CD14-positive monocyte (primary cell): ENCODE measurements around the gene ATG9B. TPM values are rescaled to one million over a fixed set of nuclear protein-coding genes. Genes with fewer than 3 reads are reported as not detected.
A peak's percentile ranks its signal among the peaks of the same experiment; 100 is the strongest.

Experiments used
- DNase-seq, 3 donors: peaks; one replicate each; pipeline ENCODE4 v3.0.0-alpha.2; 2011 to 2022
- H2AFZ ChIP-seq: 2 replicates; pipeline ENCODE4 v1.6.0; 2012; ENCODE audit warnings: mild to moderate bottlenecking, low read depth, low read length, inconsistent platforms; ENCODE audit not compliant: insufficient read depth, poor library complexity, severe bottlenecking
- H3K27ac ChIP-seq, 2 donors: 1 replicate in 1 of 2; 2 replicates in 1 of 2; pipeline ENCODE4 v1.5.1; 2012 to 2013; ENCODE audit warnings: low read length in 2 of 2, control low read depth in 1 of 2, inconsistent platforms in 1 of 2, low read depth in 1 of 2, mild to moderate bottlenecking in 1 of 2
- H3K27me3 ChIP-seq, 2 donors: one replicate each; pipeline versions ENCODE4 v1.6.0 to v1.6.1; 2011 to 2013; ENCODE audit warnings: low read length in 2 of 2; ENCODE audit not compliant: control insufficient read depth in 2 of 2, insufficient read depth in 2 of 2
- H3K36me3 ChIP-seq, 2 donors: replicated peaks in 1 of 2; 1 replicate in 1 of 2; 2 replicates in 1 of 2; pipeline versions ENCODE4 v1.5.1 to v1.6.1; 2012 to 2013; ENCODE audit warnings: low read length in 2 of 2, control low read depth in 1 of 2, inconsistent platforms in 1 of 2, mild to moderate bottlenecking in 1 of 2; ENCODE audit not compliant: insufficient read depth in 2 of 2, control insufficient read depth in 1 of 2
- H3K4me1 ChIP-seq, 2 donors: 1 replicate in 1 of 2; 2 replicates in 1 of 2; pipeline versions ENCODE4 v1.5.1 to v1.6.1; 2012 to 2013; ENCODE audit warnings: low read length in 2 of 2, control low read depth in 1 of 2, inconsistent platforms in 1 of 2, mild to moderate bottlenecking in 1 of 2, moderate library complexity in 1 of 2; ENCODE audit not compliant: insufficient read depth in 2 of 2, control insufficient read depth in 1 of 2
- H3K4me2 ChIP-seq: replicated peaks from 2 replicates; pipeline ENCODE3; 2012; ENCODE audit warnings: low read length, moderate library complexity, mild to moderate bottlenecking; ENCODE audit not compliant: poor library complexity, severe bottlenecking; ENCODE audit errors: extremely low read depth
- H3K4me3 ChIP-seq, 3 experiments: fragments of 200-600 bp in 1 of 3; sonication (generic) in 1 of 3; replicated peaks in 1 of 3; 1 replicate in 2 of 3; 2 replicates in 1 of 3; pipeline ENCODE4 v1.5.1; 2011 to 2013; ENCODE audit warnings: low read length in 3 of 3, mild to moderate bottlenecking in 3 of 3, control low read depth in 2 of 3, low read depth in 2 of 3, inconsistent platforms in 1 of 3, moderate library complexity in 1 of 3
- H3K79me2 ChIP-seq: 2 replicates; pipeline ENCODE4 v1.6.0; 2012; ENCODE audit warnings: mild to moderate bottlenecking, control low read depth, inconsistent platforms, low read length, moderate library complexity; ENCODE audit not compliant: insufficient read depth
- H3K9ac ChIP-seq: 2 replicates; pipeline ENCODE4 v1.6.0; 2017; ENCODE audit warnings: low read length, mild to moderate bottlenecking; ENCODE audit not compliant: insufficient read depth, poor library complexity, severe bottlenecking
- H3K9me3 ChIP-seq, 2 donors: replicated peaks in 1 of 2; 1 replicate in 1 of 2; 2 replicates in 1 of 2; pipeline versions ENCODE4 v1.5.1 to v1.6.1; 2012 to 2013; ENCODE audit warnings: low read length in 2 of 2, control low read depth in 1 of 2; ENCODE audit not compliant: control insufficient read depth in 1 of 2, insufficient read depth in 1 of 2
- H4K20me1 ChIP-seq: 2 replicates; pipeline ENCODE4 v1.6.0; 2012; ENCODE audit warnings: mild to moderate bottlenecking, low read length, control low read depth, moderate library complexity; ENCODE audit not compliant: insufficient read depth
- H3K27ac Mint-ChIP-seq, 7 donors: one replicate each; pipeline ENCODE4 v1.8.0; 2020; ENCODE audit warnings: mild to moderate bottlenecking in 7 of 7, mixed read lengths in 7 of 7, moderate library complexity in 6 of 7, inconsistent platforms in 2 of 7
- H3K27me3 Mint-ChIP-seq, 3 donors: one replicate each; pipeline ENCODE4 v1.8.0; 2021 to 2022; ENCODE audit warnings: low read depth in 3 of 3, mild to moderate bottlenecking in 3 of 3, mixed read lengths in 3 of 3, moderate library complexity in 3 of 3, inconsistent platforms in 1 of 3
- H3K36me3 Mint-ChIP-seq, 2 donors: one replicate each; pipeline ENCODE4 v1.8.0; 2020; ENCODE audit warnings: mixed read lengths in 2 of 2, inconsistent platforms in 1 of 2, mild to moderate bottlenecking in 1 of 2
- H3K4me1 Mint-ChIP-seq: one replicate; pipeline ENCODE4 v1.8.0; 2020; ENCODE audit warnings: mild to moderate bottlenecking, mixed read lengths
- H3K4me3 Mint-ChIP-seq, 2 donors: one replicate each; pipeline ENCODE4 v1.8.0; 2020; ENCODE audit warnings: mild to moderate bottlenecking in 2 of 2, mixed read lengths in 2 of 2, moderate library complexity in 1 of 2
- H3K9me3 Mint-ChIP-seq, 7 donors: one replicate each; pipeline ENCODE4 v1.8.0; 2020 to 2022; ENCODE audit warnings: mixed read lengths in 7 of 7, mild to moderate bottlenecking in 6 of 7, moderate library complexity in 6 of 7, inconsistent platforms in 2 of 7
- WGBS: methylation state at CpG from one replicate; pipeline ENCODE4 v1.1.5; 2013; ENCODE audit warnings: missing lambda C conversion rate; ENCODE audit not compliant: insufficient coverage; 5-methylcytosine and 5-hydroxymethylcytosine counted together
- intact Hi-C, 2 donors: fragments of 100-400 bp; cut with micrococcal nuclease; formaldehyde crosslinking; loops; one replicate each; pipeline versions ENCODE4 v1.15.0 to v1.15.1; 2023
- polyA plus RNA-seq, 3 donors: library from polyadenylated mRNA; depleted of rRNA in 1 of 3; unstranded in 2 of 3; stranded (reverse) in 1 of 3; fragments of 300-500 nt in 2 of 3; fragments of >200 nt in 1 of 3; fragmentation: Illumina TruSeq in 2 of 3; gene quantifications; 1 replicate in 2 of 3; 2 replicates in 1 of 3; pipeline ENCODE4 v1.2.3, GENCODE V29; 2012 to 2021
- TF ChIP-seq, protein P1 (sequence below): fragments of 200-600 bp; IDR thresholded peaks from one replicate; pipeline ENCODE4 v1.8.0; 2022; ENCODE audit warnings: antibody characterized with exemption, mild to moderate bottlenecking

The ATG9B gene
- polyA plus RNA-seq, 3 donors: 0.21 to 0.30 TPM; not detected in 1

DNA sequence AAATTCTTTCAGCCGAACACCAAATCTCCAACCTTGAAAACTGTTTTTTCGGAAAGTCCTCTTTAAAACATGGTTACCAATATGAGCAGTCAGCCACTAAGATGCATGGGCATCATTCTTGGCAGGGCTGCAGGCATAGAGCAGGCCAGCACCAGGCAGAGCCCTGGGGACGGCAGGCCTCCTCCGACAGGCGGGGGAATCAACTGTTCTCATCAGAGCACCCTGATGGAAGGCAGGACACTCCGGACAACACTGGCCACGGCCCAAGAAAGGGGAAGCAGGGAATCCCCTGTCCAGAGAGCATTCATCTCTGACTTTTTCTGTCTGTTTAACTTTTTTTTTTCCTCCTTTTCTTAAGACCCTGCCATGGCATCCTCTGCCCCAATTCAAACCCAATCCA lies 34.8 kb downstream of the ATG9B start:
- H3K27ac Mint-ChIP-seq: peak overlapping the region in 2 of 7 donors; percentile 44 to 59
- TF ChIP-seq, protein P1, sequence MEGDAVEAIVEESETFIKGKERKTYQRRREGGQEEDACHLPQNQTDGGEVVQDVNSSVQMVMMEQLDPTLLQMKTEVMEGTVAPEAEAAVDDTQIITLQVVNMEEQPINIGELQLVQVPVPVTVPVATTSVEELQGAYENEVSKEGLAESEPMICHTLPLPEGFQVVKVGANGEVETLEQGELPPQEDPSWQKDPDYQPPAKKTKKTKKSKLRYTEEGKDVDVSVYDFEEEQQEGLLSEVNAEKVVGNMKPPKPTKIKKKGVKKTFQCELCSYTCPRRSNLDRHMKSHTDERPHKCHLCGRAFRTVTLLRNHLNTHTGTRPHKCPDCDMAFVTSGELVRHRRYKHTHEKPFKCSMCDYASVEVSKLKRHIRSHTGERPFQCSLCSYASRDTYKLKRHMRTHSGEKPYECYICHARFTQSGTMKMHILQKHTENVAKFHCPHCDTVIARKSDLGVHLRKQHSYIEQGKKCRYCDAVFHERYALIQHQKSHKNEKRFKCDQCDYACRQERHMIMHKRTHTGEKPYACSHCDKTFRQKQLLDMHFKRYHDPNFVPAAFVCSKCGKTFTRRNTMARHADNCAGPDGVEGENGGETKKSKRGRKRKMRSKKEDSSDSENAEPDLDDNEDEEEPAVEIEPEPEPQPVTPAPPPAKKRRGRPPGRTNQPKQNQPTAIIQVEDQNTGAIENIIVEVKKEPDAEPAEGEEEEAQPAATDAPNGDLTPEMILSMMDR: no peak
- intact Hi-C loops: loop anchor here (5.0 to 10.0 kb wide), 2 partner anchors 205 to 212 kb away; no protein-coding TSS in a partner anchor
- H3K9me3 ChIP-seq: peaks cover 10 to 16% of the 10 kb centered on the region in 2 donors
- no peak overlapping the region for H3K9ac ChIP-seq
- peaks cover 33% of the 10 kb centered on the region for H3K4me1 Mint-ChIP-seq
- H2AFZ ChIP-seq: no peak overlapping the region
- 66% methylated on average over 3 of the region's 7 CpGs for WGBS
- H3K4me1 ChIP-seq: peaks cover 16 to 23% of the 10 kb centered on the region in 2 donors
- peak overlapping the region in 1 of 2 donors; percentile 1 for H3K4me3 Mint-ChIP-seq
- H3K9me3 Mint-ChIP-seq: peaks cover 12 to 26% (median 20%) of the 10 kb centered on the region in 7 donors
- no peak overlapping the region for H3K27ac ChIP-seq
- H3K36me3 Mint-ChIP-seq: peaks cover 0 to 4% of the 10 kb centered on the region in 2 donors
- no peaks in the 10 kb centered on the region for H4K20me1 ChIP-seq
- H3K36me3 ChIP-seq: no peaks in the 10 kb centered on the region
- H3K4me2 ChIP-seq: no peak overlapping the region
- peaks cover 0 to 25% of the 10 kb centered on the region in 2 donors for H3K27me3 ChIP-seq
- peak in 1 of 3 donors; percentile 19 for DNase-seq
- no peaks in the 10 kb centered on the region for H3K79me2 ChIP-seq
- H3K27me3 Mint-ChIP-seq: peaks cover 29 to 51% (median 34%) of the 10 kb centered on the region in 3 donors
- no peak overlapping the region for H3K4me3 ChIP-seq

DNA sequence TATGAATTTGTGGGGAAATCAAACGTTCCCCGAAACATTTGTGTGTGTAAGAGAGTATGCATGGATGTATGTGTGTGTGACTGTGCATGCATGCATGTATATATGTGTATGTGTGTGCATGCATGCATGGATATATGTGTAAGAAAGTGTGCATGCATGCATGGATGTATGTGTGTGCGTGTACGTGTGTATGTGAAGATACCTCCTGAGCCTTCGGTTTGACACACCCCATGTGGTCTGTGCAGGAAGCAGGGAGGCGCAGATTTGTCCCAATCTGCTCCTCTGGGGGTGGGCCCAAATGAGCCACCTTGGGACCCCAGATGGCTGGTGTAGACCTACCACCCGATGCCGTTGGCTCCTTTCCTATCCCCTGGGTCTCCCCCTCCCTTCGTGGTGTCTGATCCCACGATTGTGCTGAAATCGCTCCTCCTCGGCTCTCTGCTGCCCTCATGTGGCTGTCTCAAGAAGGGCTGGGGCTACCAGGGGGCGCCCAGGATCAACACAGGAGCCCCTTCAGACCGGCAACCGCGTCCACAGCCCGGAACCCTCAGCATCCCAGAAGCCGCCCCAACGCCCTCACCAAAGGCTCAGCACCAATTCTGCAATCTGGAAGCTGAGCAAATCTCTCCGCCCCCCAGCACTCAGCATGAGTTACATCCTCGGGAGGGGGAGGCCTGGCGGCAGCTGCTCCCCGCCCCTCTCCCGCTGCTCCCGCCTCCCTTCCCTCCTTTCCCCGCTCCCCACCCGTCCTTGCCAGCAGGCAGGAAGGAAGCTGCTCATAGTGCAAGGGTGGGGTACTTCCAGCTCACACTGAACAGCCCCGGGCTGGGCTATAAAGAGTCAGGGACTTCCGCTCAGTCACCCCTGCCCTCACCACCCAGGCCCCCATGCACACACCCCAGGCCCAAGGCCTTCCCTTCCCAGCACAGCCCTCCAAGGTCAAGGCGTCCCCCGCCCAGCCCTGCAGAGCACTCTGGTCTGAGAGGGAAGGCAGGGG lies 35.8 kb downstream of the ATG9B start:
- TF ChIP-seq, protein P1: peak; percentile 86
- no peak overlapping the region for H3K27ac ChIP-seq

More for the DNA sequence above, 35.8 kb downstream of the ATG9B start:
- Histone ChIP-seq H3K4me3 (peak overlapping the region in 1 of 3 experiments; percentile 31), H3K9ac (no peak overlapping the region), H3K27me3 (peaks cover 0 to 31% of the 10 kb centered on the region in 2 donors), H2AFZ (peak overlapping the region; percentile 11), H4K20me1 (no peaks in the 10 kb centered on the region), H3K4me2 (peak overlapping the region; percentile 44), H3K79me2 (no peaks in the 10 kb centered on the region), H3K9me3 (peaks cover 10 to 16% of the 10 kb centered on the region in 2 donors), H3K36me3 (no peaks in the 10 kb centered on the region), H3K4me1 (peaks cover 11 to 15% of the 10 kb centered on the region in 2 donors)
- peak; percentile 18 to 56 (median 20) for DNase-seq
- intact Hi-C loops: loop anchor here (5.0 to 10.0 kb wide), 2 partner anchors 204 to 211 kb away; no protein-coding TSS in a partner anchor
- peak overlapping the region; percentile 55 to 81 for H3K4me3 Mint-ChIP-seq
- WGBS: 6% methylated on average over 27 of the region's 31 CpGs
- peaks cover 0 to 4% of the 10 kb centered on the region in 2 donors for H3K36me3 Mint-ChIP-seq
- H3K27ac Mint-ChIP-seq: peak overlapping the region in 2 of 7 donors; percentile 26 to 37
- peaks cover 30 to 58% (median 37%) of the 10 kb centered on the region in 3 donors for H3K27me3 Mint-ChIP-seq
- H3K9me3 Mint-ChIP-seq: peaks cover 12 to 26% (median 20%) of the 10 kb centered on the region in 7 donors
- peaks cover 26% of the 10 kb centered on the region for H3K4me1 Mint-ChIP-seq
